KOPT-K1 (cell line): Measurements from ENCODE around the gene AK4.

Experiments
- H3K27ac ChIP-seq: fragments of 200-600 bp; sonication (generic); 2 replicates; pipeline ENCODE4 v1.5.1; 2016; ENCODE audit warnings: antibody characterized with exemption, mild to moderate bottlenecking, low read depth, low read length; ENCODE audit not compliant: poor library complexity, severe bottlenecking
- H3K36me3 ChIP-seq: fragments of 200-600 bp; sonication (generic); 2 replicates; pipeline ENCODE4 v1.5.1; 2017; ENCODE audit warnings: antibody characterized with exemption, mild to moderate bottlenecking, low read length, moderate library complexity; ENCODE audit not compliant: insufficient read depth
- H3K9me3 ChIP-seq: fragments of 200-600 bp; sonication (generic); 2 replicates; pipeline ENCODE4 v1.5.1; 2017; ENCODE audit warnings: antibody characterized with exemption, low read length, mild to moderate bottlenecking; ENCODE audit not compliant: insufficient read depth, poor library complexity, severe bottlenecking

Gene AK4

GRCh38 chr1:65180977-65181376 is 33.0 kb downstream of the AK4 start:
- Histone ChIP-seq H3K9me3 (no peaks in the 10 kb centered on the region), H3K36me3 (no peaks in the 10 kb centered on the region), H3K27ac (no peak overlapping the region)

GRCh38 chr1:65182658-65183268 is 34.8 kb downstream of the AK4 start:
- Histone ChIP-seq H3K36me3 (no peaks in the 10 kb centered on the region), H3K9me3 (no peaks in the 10 kb centered on the region), H3K27ac (no peak overlapping the region)

- Histone ChIP-seq H3K27ac (no peak overlapping the region), H3K9me3 (no peaks in the 10 kb centered on the region), H3K36me3 (peaks cover 12% of the 10 kb centered on the region; the same call in 1 of the 2 replicates)
These were observed 41.6 kb downstream of the AK4 start for GRCh38 chr1:65189576-65190115.

- H3K27ac ChIP-seq, result no peak overlapping the region
- no peaks in the 10 kb centered on the region for H3K9me3 ChIP-seq
- peaks cover 12% of the 10 kb centered on the region; the same call in 1 of the 2 replicates for H3K36me3 ChIP-seq
These were observed 42.2 kb downstream of the AK4 start for GRCh38 chr1:65190229-65190628.

GRCh38 chr1:65193129-65193695 is 45.2 kb downstream of the AK4 start:
- Histone ChIP-seq H3K9me3 (no peaks in the 10 kb centered on the region), H3K27ac (no peak overlapping the region), H3K36me3 (peaks cover 12% of the 10 kb centered on the region; the same call in 1 of the 2 replicates)

- Histone ChIP-seq H3K9me3 (no peaks in the 10 kb centered on the region), H3K27ac (no peak overlapping the region), H3K36me3 (peaks cover 12% of the 10 kb centered on the region; the same call in 1 of the 2 replicates)
These were observed 47.8 kb downstream of the AK4 start for GRCh38 chr1:65195495-65196417.

GRCh38 chr1:65196926-65197325 is 48.9 kb downstream of the AK4 start:
- Histone ChIP-seq H3K9me3 (no peaks in the 10 kb centered on the region), H3K27ac (no peak overlapping the region), H3K36me3 (peaks cover 12% of the 10 kb centered on the region; the same call in 1 of the 2 replicates)

- Histone ChIP-seq H3K9me3 (no peaks in the 10 kb centered on the region), H3K36me3 (peaks cover 12% of the 10 kb centered on the region; the same call in 1 of the 2 replicates), H3K27ac (no peak overlapping the region)
These were observed 49.6 kb downstream of the AK4 start for GRCh38 chr1:65197636-65198035.

- peaks cover 7% of the 10 kb centered on the region; the same call in 1 of the 2 replicates for H3K36me3 ChIP-seq
- H3K9me3 ChIP-seq, result no peaks in the 10 kb centered on the region
- no peak overlapping the region for H3K27ac ChIP-seq
These were observed 50.1 kb downstream of the AK4 start for GRCh38 chr1:65198096-65198495.

- Histone ChIP-seq H3K9me3 (no peaks in the 10 kb centered on the region), H3K27ac (no peak overlapping the region), H3K36me3 (no peaks in the 10 kb centered on the region)
These were observed 52.4 kb downstream of the AK4 start for GRCh38 chr1:65200411-65200810.

GRCh38 chr1:65206836-65207235 is 58.8 kb downstream of the AK4 start:
- Histone ChIP-seq H3K27ac (no peak overlapping the region), H3K9me3 (no peaks in the 10 kb centered on the region), H3K36me3 (no peaks in the 10 kb centered on the region)

- H3K36me3 ChIP-seq, result no peaks in the 10 kb centered on the region
- no peak overlapping the region for H3K27ac ChIP-seq
These were observed 59.3 kb downstream of the AK4 start for GRCh38 chr1:65207317-65207716.

GRCh38 chr1:65208563-65208973 is 60.6 kb downstream of the AK4 start:
- H3K27ac ChIP-seq, result no peak overlapping the region

More at GRCh38 chr1:65207317-65207716, 59.3 kb downstream of the AK4 start:
- no peaks in the 10 kb centered on the region for H3K9me3 ChIP-seq

GRCh38 chr1:65209005-65209885 is 61.2 kb downstream of the AK4 start:
- H3K36me3 ChIP-seq, result no peaks in the 10 kb centered on the region
- no peak overlapping the region for H3K27ac ChIP-seq
- no peaks in the 10 kb centered on the region for H3K9me3 ChIP-seq

More at GRCh38 chr1:65208563-65208973, 60.6 kb downstream of the AK4 start:
- no peaks in the 10 kb centered on the region for H3K36me3 ChIP-seq
- H3K9me3 ChIP-seq, result no peaks in the 10 kb centered on the region
